Skeletal muscle satellite cell (primary cell): ENCODE data around the gene BORCS6.

Source experiments
- H3K27me3 ChIP-seq: 2 replicates; pipeline ENCODE4 v1.7.0; 2013; ENCODE audit warnings: low read length; ENCODE audit not compliant: control insufficient read depth, insufficient read depth
- H3K36me3 ChIP-seq: 2 replicates; pipeline ENCODE4 v1.7.0; 2013; ENCODE audit warnings: mild to moderate bottlenecking, control low read depth, low read length; ENCODE audit not compliant: insufficient read depth
- H3K4me1 ChIP-seq: 2 replicates; pipeline ENCODE4 v1.7.0; 2013; ENCODE audit warnings: low read length; ENCODE audit not compliant: control insufficient read depth, insufficient read depth
- H3K4me2 ChIP-seq: 2 replicates; pipeline ENCODE4 v1.7.0; 2013; ENCODE audit warnings: mild to moderate bottlenecking, low read length
- H3K4me3 ChIP-seq: 2 replicates; pipeline ENCODE4 v1.7.0; 2013; ENCODE audit warnings: low read length
- H3K9ac ChIP-seq: 2 replicates; pipeline ENCODE4 v1.7.0; 2013; ENCODE audit warnings: mild to moderate bottlenecking, low read depth, low read length, moderate library complexity
- H3K9me3 ChIP-seq: replicated peaks from 2 replicates; pipeline ENCODE4 v1.7.0; 2013; ENCODE audit warnings: mild to moderate bottlenecking, control low read depth, low read length

The BORCS6 gene

DNA sequence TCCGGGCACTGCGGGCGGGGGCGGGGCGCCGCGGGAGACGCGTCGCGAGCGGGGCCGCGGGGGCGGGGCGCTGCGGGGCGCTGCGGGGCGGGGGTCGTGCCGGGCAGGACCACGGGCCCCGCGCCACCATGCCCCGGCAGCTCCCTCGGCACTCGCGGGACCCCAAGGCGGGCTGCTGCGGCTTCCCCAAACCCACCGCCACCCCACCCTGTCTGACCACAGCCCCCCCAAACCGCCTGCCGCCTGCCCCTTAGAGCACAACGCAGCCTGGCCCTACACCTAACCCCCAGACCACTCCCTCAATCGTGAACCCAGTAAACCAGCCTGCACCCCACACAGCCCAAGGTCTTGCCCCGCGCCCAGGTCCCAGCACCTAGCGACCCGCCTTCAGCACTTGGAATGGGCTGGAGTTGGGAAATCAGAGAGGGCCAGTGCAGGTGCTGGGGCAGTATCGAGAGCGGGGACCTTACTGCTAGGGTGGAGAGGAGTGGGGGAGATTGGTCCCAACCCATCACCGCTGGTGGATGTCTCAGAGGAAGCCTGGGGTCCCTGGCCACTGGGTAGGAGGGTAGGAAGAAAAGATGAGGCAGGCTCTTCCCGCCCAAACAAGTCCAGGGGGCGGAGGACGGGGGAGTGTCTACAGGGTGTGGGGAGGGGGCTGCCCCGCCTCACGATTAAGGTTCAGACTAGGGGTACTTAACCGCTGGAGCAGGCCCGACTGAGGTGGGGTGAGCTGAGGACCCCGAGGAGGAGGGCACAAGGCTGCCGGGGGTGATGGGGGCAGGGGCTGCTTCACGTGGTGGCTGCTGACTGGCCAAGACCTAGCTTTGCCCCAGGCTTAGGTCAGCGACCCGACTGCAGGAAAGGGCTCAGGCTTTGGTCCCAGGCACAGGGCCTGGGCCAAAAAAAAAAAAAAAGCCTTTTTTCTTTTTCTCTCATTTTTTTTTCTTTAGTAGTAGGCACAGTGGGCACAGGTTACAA lies 26.7 kb downstream of the BORCS6 start:
- H3K36me3 ChIP-seq, result peaks cover 20% of the 10 kb centered on the region
- peak overlapping the region; percentile 99 for H3K4me3 ChIP-seq
- peaks cover 45% of the 10 kb centered on the region for H3K4me1 ChIP-seq
- peak overlapping the region; percentile 100 for H3K9ac ChIP-seq
- H3K27me3 ChIP-seq, result no peaks in the 10 kb centered on the region
- no peaks in the 10 kb centered on the region for H3K9me3 ChIP-seq
- peak overlapping the region; percentile 88 for H3K4me2 ChIP-seq

DNA sequence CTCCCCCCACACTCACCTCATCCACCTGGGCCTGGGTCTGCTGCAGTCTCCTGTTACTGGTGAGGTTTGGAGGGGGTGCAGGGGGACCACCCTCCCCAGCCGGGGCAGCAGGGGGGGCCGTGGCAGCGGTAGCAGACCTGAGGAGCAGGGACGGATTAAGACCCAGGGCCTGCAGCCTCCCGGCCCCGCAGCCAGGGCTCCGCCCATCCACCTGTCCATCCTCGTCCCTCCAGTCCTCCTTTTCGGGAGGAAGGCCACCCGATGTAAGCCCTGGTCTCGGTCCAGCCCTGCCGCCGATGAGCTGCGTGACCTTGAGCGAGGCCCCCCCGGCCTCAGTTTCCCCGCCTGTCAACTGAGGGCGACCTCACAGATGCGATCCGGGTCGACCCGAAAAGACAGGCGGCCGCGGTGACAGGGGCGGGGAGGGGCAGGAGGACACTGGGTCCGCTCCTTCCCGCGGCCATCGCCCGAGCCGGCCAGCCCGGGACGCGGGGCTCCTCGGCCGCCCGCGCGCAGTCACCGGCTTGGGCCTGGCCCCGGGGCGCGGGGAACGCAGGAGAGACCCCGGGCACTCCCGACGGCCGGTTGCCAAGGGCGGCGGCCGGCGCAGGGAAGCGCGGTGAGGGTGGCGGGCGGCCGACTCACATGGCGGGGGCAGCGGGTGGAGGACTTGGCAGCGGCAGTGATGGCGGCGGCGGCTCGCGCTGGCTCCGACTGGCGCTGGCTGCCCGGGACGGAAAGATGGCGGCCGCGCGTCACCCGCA lies 27.6 kb downstream of the BORCS6 start, which contains the start of gene VAMP2:
TSS of gene VAMP2 (minus strand) at position 716 of the 764 bp plus-strand sequence. CDS start at position 647, 69 bp downstream.
- peak within 1 kb of the TSS; percentile 99 for H3K4me3 ChIP-seq
- H3K9ac ChIP-seq, result peak within 1 kb of the TSS; percentile 100
- H3K4me2 ChIP-seq, result peak within 1 kb of the TSS; percentile 99
- peaks cover 20% of the 10 kb centered on the region for H3K36me3 ChIP-seq
- H3K27me3 ChIP-seq, result no peaks in the 10 kb centered on the region
- H3K9me3 ChIP-seq, result no peaks in the 10 kb centered on the region
- peaks cover 45% of the 10 kb centered on the region for H3K4me1 ChIP-seq

DNA sequence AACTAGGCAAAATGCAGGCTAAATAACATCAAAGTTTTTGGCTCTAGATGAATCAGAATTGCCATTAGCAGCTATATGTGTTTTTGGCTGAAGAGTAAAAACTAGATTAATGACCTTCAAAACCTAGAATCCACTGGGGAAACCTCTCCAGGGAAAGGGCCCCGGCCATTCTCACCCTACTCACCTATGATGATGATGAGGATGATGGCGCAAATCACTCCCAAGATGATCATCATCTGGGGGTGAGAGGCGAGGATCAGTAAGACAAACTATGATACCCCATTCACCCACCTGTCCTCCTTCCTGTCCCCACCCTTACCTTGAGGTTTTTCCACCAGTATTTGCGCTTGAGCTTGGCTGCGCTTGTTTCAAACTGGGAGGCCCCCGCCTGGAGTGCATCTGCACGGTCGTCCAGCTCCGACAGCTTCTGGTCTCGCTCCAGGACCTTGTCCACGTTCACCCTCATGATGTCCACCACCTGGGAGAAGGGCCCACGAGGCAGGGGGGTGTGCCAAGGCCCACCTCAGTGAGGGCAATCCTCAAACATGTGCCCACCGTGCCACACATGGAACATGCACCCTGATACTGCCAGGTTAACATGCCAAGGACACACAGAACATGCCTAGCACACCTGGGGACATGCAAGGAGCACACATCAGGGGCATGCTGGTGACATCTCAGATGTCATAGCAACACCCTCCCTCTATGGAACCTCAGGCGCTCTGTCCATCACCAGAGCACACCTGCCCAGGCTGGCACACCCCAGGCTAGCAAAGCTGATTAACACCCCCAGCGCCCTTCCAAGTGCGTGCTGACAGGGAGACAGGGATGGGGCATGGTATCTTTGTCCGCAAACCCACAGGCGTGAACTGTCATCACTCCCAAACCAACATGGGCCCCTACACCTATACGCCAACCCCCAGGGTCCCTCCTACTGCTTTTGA lies 28.4 kb downstream of the BORCS6 start:
- H3K27me3 ChIP-seq, result no peaks in the 10 kb centered on the region
- H3K9ac ChIP-seq, result peak overlapping the region; percentile 100
- H3K4me3 ChIP-seq, result peak overlapping the region; percentile 99
- peaks cover 20% of the 10 kb centered on the region for H3K36me3 ChIP-seq
- H3K4me1 ChIP-seq, result peaks cover 51% of the 10 kb centered on the region
- H3K9me3 ChIP-seq, result no peaks in the 10 kb centered on the region
- peak overlapping the region; percentile 99 for H3K4me2 ChIP-seq

DNA sequence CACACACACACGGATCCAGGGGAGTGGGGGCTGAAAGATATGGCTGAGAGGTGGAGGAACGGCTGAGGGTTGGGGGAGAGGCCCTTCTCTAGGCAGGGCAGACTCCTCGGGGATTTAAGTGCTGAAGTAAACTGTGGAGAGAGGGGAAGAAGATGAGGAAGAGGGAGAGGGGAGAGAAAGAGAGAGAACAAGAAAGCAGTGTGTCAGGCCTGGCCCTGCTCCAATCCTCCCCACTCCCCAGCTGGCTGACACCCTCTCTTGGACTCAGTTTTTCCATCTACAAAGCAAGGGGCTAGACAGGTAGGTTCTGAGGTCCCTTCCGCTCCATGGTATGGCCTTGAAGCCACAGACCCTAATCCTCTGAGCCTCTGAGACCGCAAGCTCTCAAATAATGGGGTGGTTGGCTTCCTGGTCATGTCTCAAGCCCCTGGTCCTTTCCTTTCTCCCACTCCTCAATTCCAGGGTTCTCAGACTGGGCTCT lies 29.2 kb downstream of the BORCS6 start:
- H3K4me2 ChIP-seq, result peak overlapping the region; percentile 99
- H3K4me3 ChIP-seq, result peak overlapping the region; percentile 11
- H3K27me3 ChIP-seq, result no peaks in the 10 kb centered on the region
- no peaks in the 10 kb centered on the region for H3K9me3 ChIP-seq
- peak overlapping the region; percentile 100 for H3K9ac ChIP-seq
- H3K4me1 ChIP-seq, result peaks cover 44% of the 10 kb centered on the region
- H3K36me3 ChIP-seq, result peaks cover 23% of the 10 kb centered on the region

DNA sequence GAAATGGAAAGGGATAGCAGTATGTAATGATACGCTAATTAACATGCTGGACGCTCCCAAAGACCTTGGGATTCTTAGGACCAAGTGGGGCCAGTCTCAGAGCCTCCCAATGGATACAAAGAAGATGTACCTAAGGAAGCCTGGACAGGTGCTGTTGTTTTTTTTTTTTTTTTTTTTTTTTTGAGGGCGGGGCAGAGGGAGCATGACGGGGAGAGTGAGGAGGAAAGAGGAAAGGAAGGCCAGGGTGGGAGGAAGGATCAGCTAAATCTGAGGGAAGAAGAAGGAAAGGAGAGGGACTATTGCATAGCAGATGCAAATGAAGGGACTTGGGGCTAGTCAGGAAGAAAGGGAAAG lies 29.8 kb downstream of the BORCS6 start:
- H3K27me3 ChIP-seq, result no peaks in the 10 kb centered on the region
- H3K9ac ChIP-seq, result no peak overlapping the region
- no peak overlapping the region for H3K4me3 ChIP-seq
- peaks cover 46% of the 10 kb centered on the region for H3K4me1 ChIP-seq
- H3K9me3 ChIP-seq, result no peaks in the 10 kb centered on the region
- peaks cover 26% of the 10 kb centered on the region for H3K36me3 ChIP-seq
- peak overlapping the region; percentile 99 for H3K4me2 ChIP-seq

DNA sequence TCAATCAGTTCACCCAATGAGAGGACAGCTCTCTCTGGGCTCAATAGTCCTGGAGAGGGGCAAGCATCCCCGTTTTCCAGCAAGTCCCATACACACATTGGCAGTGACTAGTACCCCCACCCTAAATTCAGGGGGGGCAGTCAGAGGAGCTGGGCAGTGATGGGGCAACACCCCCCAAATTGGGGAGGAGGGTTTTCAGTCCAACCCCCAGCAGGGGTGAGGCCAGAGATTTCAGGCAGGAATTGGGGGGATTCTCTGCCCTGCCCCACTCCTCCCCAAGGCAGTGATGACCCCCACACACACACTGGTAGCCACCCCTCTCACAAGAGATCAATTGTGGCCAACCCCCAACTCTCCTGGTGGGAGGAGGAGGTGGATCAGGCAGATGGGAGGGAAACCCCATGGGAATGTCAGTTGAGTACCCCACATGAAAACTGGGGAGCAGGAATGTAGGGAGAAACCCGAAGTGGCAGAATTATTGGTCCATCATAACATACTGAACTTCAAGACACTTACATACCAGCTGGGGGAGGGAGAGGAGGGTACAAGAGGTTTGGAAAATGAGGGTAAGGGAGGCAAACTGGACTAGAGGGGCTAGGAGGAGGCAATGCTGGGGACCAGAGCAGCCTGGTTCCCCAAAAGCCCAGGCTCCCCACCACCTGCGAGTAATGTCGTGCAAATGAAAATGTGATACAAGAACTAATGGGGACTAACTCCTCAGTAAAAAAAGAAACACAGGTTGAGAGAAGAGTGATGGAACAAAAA lies 30.3 kb downstream of the BORCS6 start:
- Histone ChIP-seq H3K4me3 (no peak overlapping the region), H3K27me3 (no peaks in the 10 kb centered on the region), H3K9me3 (no peaks in the 10 kb centered on the region), H3K9ac (no peak overlapping the region), H3K4me2 (no peak overlapping the region), H3K36me3 (peaks cover 26% of the 10 kb centered on the region), H3K4me1 (peaks cover 48% of the 10 kb centered on the region)

DNA sequence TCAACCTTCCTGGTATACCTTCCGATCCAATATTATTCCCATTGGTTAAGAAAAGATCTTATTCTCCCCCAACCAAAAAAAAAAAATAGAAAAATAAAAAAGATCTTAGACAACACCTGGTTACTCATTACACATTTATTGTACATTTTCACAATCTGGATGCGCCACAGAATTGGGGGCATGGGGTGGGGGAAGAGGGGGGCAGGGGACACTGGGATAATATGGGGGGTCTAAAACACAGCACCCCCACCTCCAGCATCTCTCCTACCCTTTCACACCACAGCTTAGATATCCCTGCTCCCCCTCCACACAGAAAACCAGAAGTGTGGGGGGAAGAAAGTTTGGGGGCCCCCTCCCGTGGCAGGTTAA lies 31.0 kb downstream of the BORCS6 start:
- H3K4me3 ChIP-seq, result no peak overlapping the region
- no peak overlapping the region for H3K4me2 ChIP-seq
- no peaks in the 10 kb centered on the region for H3K9me3 ChIP-seq
- H3K4me1 ChIP-seq, result peaks cover 45% of the 10 kb centered on the region
- H3K36me3 ChIP-seq, result peaks cover 26% of the 10 kb centered on the region
- no peaks in the 10 kb centered on the region for H3K27me3 ChIP-seq
- no peak overlapping the region for H3K9ac ChIP-seq

DNA sequence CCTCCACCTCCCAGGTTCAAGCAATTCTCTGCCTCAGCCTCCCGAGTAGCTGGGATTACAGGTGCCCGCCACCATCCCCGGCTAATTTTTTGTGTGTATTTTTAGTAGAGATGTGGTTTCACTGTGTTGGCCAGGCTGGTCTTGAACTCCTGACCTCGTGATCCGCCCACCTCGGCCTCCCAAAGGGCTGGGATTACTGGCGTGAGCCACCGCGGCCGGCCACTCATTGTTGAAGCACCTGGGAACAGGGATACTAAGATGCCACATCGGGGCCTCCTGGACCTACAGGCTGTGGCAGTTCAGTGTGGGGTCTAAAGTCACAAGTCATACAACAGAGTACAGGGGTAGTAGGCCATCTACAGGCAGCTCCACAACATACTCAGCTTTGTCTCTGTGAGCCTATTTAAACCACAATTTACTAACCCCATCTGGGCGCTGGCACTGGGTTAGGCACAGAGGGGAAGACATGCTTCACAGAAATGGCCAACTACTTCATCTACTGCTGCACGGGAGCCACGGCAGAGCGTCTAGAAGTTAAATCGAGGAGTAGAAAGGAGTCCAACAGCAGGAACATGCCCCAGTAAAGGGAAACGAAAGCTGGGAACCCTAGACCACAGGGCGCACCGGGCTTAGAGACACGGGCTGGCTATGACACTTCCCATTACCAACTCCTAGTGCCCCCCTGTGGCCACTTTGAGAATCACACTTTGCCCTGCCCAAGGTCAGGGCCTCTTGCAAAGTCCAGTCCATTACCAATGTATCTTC lies 31.5 kb downstream of the BORCS6 start:
- Histone ChIP-seq H3K4me2 (peak overlapping the region; percentile 72), H3K9me3 (no peaks in the 10 kb centered on the region), H3K4me1 (peaks cover 44% of the 10 kb centered on the region), H3K9ac (peak overlapping the region; percentile 67), H3K27me3 (no peaks in the 10 kb centered on the region), H3K4me3 (no peak overlapping the region), H3K36me3 (peaks cover 26% of the 10 kb centered on the region)

DNA sequence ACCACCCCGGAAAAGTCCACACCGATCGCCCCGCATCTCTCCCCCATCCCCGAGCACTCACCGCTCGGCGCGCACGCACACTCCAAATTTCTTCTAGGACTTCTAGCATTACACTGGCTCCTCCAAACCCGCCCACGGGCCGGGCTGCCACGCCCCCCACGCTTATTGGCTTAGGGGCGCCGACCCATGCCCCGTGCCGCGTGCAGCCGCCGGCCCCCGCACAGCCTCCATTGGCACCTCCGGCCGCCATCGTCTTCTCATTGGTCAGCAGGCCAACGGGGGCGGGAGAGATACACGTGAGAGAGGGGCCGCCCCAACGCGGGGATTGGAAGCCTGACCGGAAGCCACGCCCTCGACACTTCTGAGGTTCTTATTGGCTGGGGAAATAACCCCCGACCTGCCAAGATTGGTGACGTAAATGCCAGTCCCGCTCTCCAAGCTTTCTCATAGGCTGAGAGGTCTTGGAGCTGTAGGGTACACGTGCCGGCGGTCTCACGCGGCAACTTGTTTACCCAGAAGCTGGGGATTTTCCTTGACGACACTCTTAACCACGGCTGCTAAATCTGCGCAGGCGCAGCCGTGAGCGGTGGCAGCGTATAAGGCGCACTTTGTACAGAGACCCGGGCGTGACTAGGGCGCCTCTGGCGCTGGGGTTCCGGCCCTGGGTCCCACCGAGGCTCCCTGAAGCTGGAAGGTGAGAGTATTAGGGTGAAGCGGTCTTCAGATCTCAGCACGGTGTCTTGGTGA lies 33.6 kb downstream of the BORCS6 start:
- Histone ChIP-seq H3K4me1 (peaks cover 44% of the 10 kb centered on the region), H3K9me3 (no peaks in the 10 kb centered on the region), H3K27me3 (no peaks in the 10 kb centered on the region), H3K36me3 (peaks cover 32% of the 10 kb centered on the region), H3K4me2 (peak overlapping the region; percentile 87), H3K4me3 (peak overlapping the region; percentile 93), H3K9ac (peak overlapping the region; percentile 100)
